ENCODE measurements around the gene PRR19. TPM values are rescaled to one million over a fixed set of nuclear protein-coding genes. Genes with fewer than 3 reads are reported as not detected.
A peak's percentile ranks its signal among the peaks of the same experiment; 100 is the strongest.

PRR19 gene
- polyA plus RNA-seq, 1 donor from 2014 or later: 2.4 TPM

DNA sequence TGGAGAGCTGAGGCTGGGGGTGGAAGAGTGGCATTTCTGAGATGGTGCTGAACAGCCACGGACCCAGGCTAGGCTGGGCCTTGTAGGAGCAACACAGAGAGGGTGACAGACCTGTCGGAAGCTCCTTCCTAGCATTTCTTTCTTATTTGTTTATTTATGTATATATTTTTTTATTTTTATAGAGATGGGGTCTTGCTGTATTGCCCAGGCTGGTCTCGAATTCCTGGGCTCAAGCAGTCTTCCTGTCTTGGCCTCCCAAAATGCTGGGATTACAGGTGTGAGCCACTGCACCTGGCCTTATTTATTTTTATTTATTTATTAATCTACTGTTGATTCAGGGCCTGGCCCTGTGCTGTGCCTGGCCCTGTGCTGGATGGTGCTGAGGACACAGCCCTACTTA, 26.4 kb upstream of the PRR19 start:
- Histone ChIP-seq H3K27ac (ENCODE audit: low read length) (no peak overlapping the region), H3F3A (ENCODE audit: insufficient read depth, low read length, poor library complexity, severe bottlenecking) (no peaks in the 10 kb centered on the region), H3K9ac (ENCODE audit: low read length) (no peak overlapping the region), H3K9me3 (ENCODE audit: low read length) (no peaks in the 10 kb centered on the region), H4K20me1 (ENCODE audit: insufficient read depth) (no peaks in the 10 kb centered on the region), H3K9me2 (ENCODE audit: insufficient read depth, low read length) (no peaks in the 10 kb centered on the region), H3K27me3 (ENCODE audit: insufficient read depth, low read depth, low read length) (no peaks in the 10 kb centered on the region), H3K4me2 (ENCODE audit: low read length) (no peak overlapping the region), H3K36me3 (ENCODE audit: insufficient read depth, low read length) (peaks cover 6% of the 10 kb centered on the region), H2AFZ (ENCODE audit: low read depth, low read length) (no peak overlapping the region), H3K4me3 (ENCODE audit: low read length) (peak overlapping the region; percentile 43), H3K79me2 (replicated peaks; ENCODE audit: insufficient read depth, low read length) (peaks cover 30% of the 10 kb centered on the region)
- TF ChIP-seq, protein P1, sequence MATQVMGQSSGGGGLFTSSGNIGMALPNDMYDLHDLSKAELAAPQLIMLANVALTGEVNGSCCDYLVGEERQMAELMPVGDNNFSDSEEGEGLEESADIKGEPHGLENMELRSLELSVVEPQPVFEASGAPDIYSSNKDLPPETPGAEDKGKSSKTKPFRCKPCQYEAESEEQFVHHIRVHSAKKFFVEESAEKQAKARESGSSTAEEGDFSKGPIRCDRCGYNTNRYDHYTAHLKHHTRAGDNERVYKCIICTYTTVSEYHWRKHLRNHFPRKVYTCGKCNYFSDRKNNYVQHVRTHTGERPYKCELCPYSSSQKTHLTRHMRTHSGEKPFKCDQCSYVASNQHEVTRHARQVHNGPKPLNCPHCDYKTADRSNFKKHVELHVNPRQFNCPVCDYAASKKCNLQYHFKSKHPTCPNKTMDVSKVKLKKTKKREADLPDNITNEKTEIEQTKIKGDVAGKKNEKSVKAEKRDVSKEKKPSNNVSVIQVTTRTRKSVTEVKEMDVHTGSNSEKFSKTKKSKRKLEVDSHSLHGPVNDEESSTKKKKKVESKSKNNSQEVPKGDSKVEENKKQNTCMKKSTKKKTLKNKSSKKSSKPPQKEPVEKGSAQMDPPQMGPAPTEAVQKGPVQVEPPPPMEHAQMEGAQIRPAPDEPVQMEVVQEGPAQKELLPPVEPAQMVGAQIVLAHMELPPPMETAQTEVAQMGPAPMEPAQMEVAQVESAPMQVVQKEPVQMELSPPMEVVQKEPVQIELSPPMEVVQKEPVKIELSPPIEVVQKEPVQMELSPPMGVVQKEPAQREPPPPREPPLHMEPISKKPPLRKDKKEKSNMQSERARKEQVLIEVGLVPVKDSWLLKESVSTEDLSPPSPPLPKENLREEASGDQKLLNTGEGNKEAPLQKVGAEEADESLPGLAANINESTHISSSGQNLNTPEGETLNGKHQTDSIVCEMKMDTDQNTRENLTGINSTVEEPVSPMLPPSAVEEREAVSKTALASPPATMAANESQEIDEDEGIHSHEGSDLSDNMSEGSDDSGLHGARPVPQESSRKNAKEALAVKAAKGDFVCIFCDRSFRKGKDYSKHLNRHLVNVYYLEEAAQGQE (IDR thresholded peaks at IDR 0.05; ENCODE audit: borderline replicate concordance): no peak
- no peak for TF ChIP-seq SMC3 (conservative IDR thresholded peaks at IDR 0.05; ENCODE audit: poor library complexity)
- TF ChIP-seq TAF1 (IDR thresholded peaks at IDR 0.05; ENCODE audit: low read depth): no peak
- TF ChIP-seq MXI1 (conservative IDR thresholded peaks at IDR 0.05; ENCODE audit: poor library complexity, severe bottlenecking): no peak
- no peak for TF ChIP-seq POLR2AphosphoS5 (IDR thresholded peaks at IDR 0.05)
- TF ChIP-seq EZH2 (IDR thresholded peaks at IDR 0.05; ENCODE audit: borderline replicate concordance, insufficient read depth, low read length, poor library complexity, severe bottlenecking): no peak

DNA sequence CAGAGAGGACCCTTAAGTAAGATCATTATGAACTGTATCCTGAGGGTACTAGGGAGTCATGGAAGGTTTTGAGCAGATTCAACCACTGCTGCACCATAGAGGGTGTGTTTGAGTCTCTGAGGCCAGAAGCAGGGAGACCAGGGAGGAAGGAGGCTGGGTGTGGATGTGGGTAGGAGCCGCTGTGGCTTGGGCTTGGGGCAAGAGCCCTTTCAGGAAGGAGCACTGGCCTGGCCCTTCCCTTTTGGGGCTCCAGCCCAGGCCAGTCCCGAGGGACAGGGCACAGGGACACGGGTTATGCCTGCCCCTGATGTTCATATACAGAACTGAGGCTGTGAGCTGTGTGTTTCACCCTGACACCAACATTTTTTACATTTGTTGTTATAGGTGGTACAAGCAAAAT, 25.6 kb upstream of the PRR19 start:
- no peaks in the 10 kb centered on the region for H4K20me1 ChIP-seq (ENCODE audit: insufficient read depth)
- peaks cover 24% of the 10 kb centered on the region for H3K79me2 ChIP-seq (replicated peaks; ENCODE audit: insufficient read depth, low read length)

More for the DNA sequence above, 25.6 kb upstream of the PRR19 start:
- Histone ChIP-seq H3F3A (ENCODE audit: insufficient read depth, low read length, poor library complexity, severe bottlenecking) (no peaks in the 10 kb centered on the region), H3K27me3 (ENCODE audit: insufficient read depth, low read depth, low read length) (no peaks in the 10 kb centered on the region), H3K9me2 (ENCODE audit: insufficient read depth, low read length) (no peaks in the 10 kb centered on the region), H3K36me3 (ENCODE audit: insufficient read depth, low read length) (peaks cover 6% of the 10 kb centered on the region), H2AFZ (ENCODE audit: low read depth, low read length) (no peak overlapping the region), H3K27ac (ENCODE audit: low read length) (no peak overlapping the region), H3K4me3 (ENCODE audit: low read length) (peak overlapping the region; percentile 30), H3K9ac (ENCODE audit: low read length) (no peak overlapping the region), H3K9me3 (ENCODE audit: low read length) (no peaks in the 10 kb centered on the region), H3K4me2 (ENCODE audit: low read length) (no peak overlapping the region)
- TF ChIP-seq EZH2 (IDR thresholded peaks at IDR 0.05; ENCODE audit: borderline replicate concordance, insufficient read depth, low read length, poor library complexity, severe bottlenecking) (no peak), SMC3 (conservative IDR thresholded peaks at IDR 0.05; ENCODE audit: poor library complexity) (no peak), POLR2AphosphoS5 (IDR thresholded peaks at IDR 0.05) (no peak), MXI1 (conservative IDR thresholded peaks at IDR 0.05; ENCODE audit: poor library complexity, severe bottlenecking) (no peak), EP300 (conservative IDR thresholded peaks at IDR 0.05; ENCODE audit: poor library complexity, severe bottlenecking) (no peak), TAF1 (IDR thresholded peaks at IDR 0.05; ENCODE audit: low read depth) (no peak), RAD21 (conservative IDR thresholded peaks at IDR 0.05) (no peak)
- TF ChIP-seq, protein P1 (IDR thresholded peaks at IDR 0.05; ENCODE audit: borderline replicate concordance): no peak
- TF ChIP-seq, protein P2, sequence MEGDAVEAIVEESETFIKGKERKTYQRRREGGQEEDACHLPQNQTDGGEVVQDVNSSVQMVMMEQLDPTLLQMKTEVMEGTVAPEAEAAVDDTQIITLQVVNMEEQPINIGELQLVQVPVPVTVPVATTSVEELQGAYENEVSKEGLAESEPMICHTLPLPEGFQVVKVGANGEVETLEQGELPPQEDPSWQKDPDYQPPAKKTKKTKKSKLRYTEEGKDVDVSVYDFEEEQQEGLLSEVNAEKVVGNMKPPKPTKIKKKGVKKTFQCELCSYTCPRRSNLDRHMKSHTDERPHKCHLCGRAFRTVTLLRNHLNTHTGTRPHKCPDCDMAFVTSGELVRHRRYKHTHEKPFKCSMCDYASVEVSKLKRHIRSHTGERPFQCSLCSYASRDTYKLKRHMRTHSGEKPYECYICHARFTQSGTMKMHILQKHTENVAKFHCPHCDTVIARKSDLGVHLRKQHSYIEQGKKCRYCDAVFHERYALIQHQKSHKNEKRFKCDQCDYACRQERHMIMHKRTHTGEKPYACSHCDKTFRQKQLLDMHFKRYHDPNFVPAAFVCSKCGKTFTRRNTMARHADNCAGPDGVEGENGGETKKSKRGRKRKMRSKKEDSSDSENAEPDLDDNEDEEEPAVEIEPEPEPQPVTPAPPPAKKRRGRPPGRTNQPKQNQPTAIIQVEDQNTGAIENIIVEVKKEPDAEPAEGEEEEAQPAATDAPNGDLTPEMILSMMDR (IDR thresholded peaks at IDR 0.05; ENCODE audit: poor library complexity, severe bottlenecking): no peak

Data from neural cell (in vitro differentiated cells).